NCI-H146 treated with DMSO at 0.1 percent for 48 hours (cell line): ENCODE measurements around the gene C14orf93.

Experiments
- DNase-seq: peaks from one replicate; lab custom pipeline; 2025; ENCODE audit not compliant: unreplicated experiment; lab: John Stamatoyannopoulos, UW

C14orf93 gene

GRCh38 chr14:23045419-23046357 is 35.7 kb upstream of the C14orf93 start:
- no peak for DNase-seq

- no peak for DNase-seq
These were observed 34.9 kb upstream of the C14orf93 start for GRCh38 chr14:23044840-23045239.

GRCh38 chr14:23043754-23044153 is 33.8 kb upstream of the C14orf93 start:
- no peak for DNase-seq

GRCh38 chr14:23043145-23043544 is 33.2 kb upstream of the C14orf93 start:
- DNase-seq: no peak

GRCh38 chr14:23042162-23042965 is 32.4 kb upstream of the C14orf93 start, which contains the start of gene PSMB11:
TSS of gene PSMB11 (plus strand) at chr14:23042212. CDS start at chr14:23042226, 14 bp downstream.
- no peak for DNase-seq

- DNase-seq: no peak
These were observed 31.8 kb upstream of the C14orf93 start for GRCh38 chr14:23041729-23042128.

- DNase-seq: no peak
These were observed 30.2 kb upstream of the C14orf93 start for GRCh38 chr14:23040100-23040499.

- DNase-seq: no peak
These were observed 25.6 kb upstream of the C14orf93 start for GRCh38 chr14:23035303-23036144.

- no peak for DNase-seq
These were observed 24.8 kb upstream of the C14orf93 start, which contains the start of gene PSMB5 for GRCh38 chr14:23034498-23035302. TSS of gene PSMB5 (minus strand) at chr14:23034900. CDS start at chr14:23034881, 19 bp downstream.

- no peak for DNase-seq
These were observed 24.0 kb upstream of the C14orf93 start for GRCh38 chr14:23033801-23034497.

- no peak for DNase-seq
These were observed 23.3 kb upstream of the C14orf93 start for GRCh38 chr14:23033251-23033727.

- no peak for DNase-seq
These were observed 21.0 kb upstream of the C14orf93 start for GRCh38 chr14:23030936-23031335.

GRCh38 chr14:23028799-23029198 is 18.9 kb upstream of the C14orf93 start:
- DNase-seq: no peak

- DNase-seq: no peak
These were observed 15.3 kb upstream of the C14orf93 start for GRCh38 chr14:23025151-23025814.

GRCh38 chr14:23024612-23025075 is 14.7 kb upstream of the C14orf93 start:
- DNase-seq: no peak

- DNase-seq: no peak
These were observed 13.8 kb upstream of the C14orf93 start for GRCh38 chr14:23023795-23024152.

GRCh38 chr14:23023022-23023794 is 13.3 kb upstream of the C14orf93 start:
- no peak for DNase-seq

- no peak for DNase-seq
These were observed 12.0 kb upstream of the C14orf93 start for GRCh38 chr14:23021889-23022442.
